Right atrium auricular region (tissue), 2 donors: ENCODE measurements around the gene PURA. TPM values are rescaled to one million over a fixed set of nuclear protein-coding genes. Genes with fewer than 3 reads are reported as not detected.

Source experiments
- DNase-seq: peaks from one replicate; pipeline ENCODE4 v3.0.0-alpha.2; 2019; ENCODE audit warnings: low spot score
- H3K27ac ChIP-seq, 2 donors: fragments of 200-600 bp; sonication (generic); 1 replicate in 1 of 2; 2 replicates in 1 of 2; pipeline ENCODE4 v1.5.1; 2016 to 2019
- H3K27me3 ChIP-seq, 2 donors: fragments of 200-600 bp; sonication (generic); one replicate each; pipeline versions ENCODE4 v1.5.1 to v1.6.0; 2017 to 2019
- H3K36me3 ChIP-seq: fragments of 200-600 bp; sonication (generic); one replicate; pipeline ENCODE4 v1.5.1; 2016
- H3K4me1 ChIP-seq, 2 donors: fragments of 200-600 bp; sonication (generic); one replicate each; pipeline versions ENCODE4 v1.5.1 to v1.6.0; 2017 to 2019
- H3K4me3 ChIP-seq, 2 donors: fragments of 200-600 bp; sonication (generic); 1 replicate in 1 of 2; 2 replicates in 1 of 2; pipeline ENCODE4 v1.5.1; 2017 to 2019; ENCODE audit warnings: mild to moderate bottlenecking in 1 of 2, moderate library complexity in 1 of 2
- H3K9me3 ChIP-seq, 2 donors: fragments of 200-600 bp; sonication (generic); one replicate each; pipeline ENCODE4 v1.5.1; 2019
- CTCF ChIP-seq, 2 donors: fragments of 200-600 bp; sonication (generic); IDR thresholded peaks; one replicate each; pipeline ENCODE4 v1.5.1; 2019; ENCODE audit warnings: antibody characterized with exemption in 2 of 2
- total RNA-seq, 2 donors: library from RNA; depleted of rRNA; stranded (reverse); fragments of >200 nt; gene quantifications; one replicate each; pipeline ENCODE4 v1.1.0, GENCODE V29; 2016

Gene PURA
- total RNA-seq, 2 donors from 2014 or later = 23.9 to 25.1 TPM

DNA sequence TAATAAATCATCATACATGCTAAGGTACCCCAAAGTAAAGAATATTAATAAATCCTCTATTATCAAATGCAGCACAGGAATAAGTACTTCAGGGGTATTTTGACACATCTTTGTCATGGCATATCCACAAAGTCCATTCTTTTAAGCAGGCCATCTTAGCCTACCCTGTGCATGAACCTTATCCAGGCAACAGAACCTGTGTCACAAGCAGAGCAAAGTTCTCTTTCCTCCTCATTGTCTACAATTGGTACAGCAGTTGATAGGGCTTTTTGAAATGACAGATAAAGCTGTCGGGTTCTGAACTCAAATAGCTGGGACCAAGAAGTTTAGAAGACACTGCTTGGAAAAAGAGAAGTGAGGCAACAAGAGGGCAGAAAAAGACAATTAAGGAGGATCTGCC, 30.8 kb upstream of the PURA start:
- Histone ChIP-seq H3K27ac (no peak overlapping the region), H3K36me3 (no peaks in the 10 kb centered on the region), H3K4me3 (no peak overlapping the region), H3K27me3 (no peaks in the 10 kb centered on the region), H3K4me1 (no peaks in the 10 kb centered on the region), H3K9me3 (no peaks in the 10 kb centered on the region)
- no peak for DNase-seq
- TF ChIP-seq CTCF (IDR thresholded peaks at IDR 0.05) = no peak

DNA sequence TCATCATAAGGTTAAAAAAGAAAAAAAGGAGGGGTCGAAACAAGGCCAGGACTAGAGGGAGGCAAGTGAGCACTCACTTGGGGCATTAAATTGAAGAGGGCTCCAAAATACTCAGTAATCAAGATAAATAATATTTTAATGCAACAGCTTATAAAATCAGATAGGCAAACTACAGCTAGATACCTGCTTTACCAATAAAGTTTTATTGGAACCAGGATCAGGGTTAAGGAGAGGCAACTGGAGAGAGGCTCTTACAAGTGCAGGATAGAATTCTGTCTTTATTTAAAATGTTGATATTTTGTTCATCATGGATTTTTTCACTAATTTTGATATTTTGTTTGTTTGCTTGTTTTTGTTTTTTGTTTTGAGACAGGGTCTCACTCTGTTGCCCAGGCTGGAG, 30.3 kb upstream of the PURA start:
- no peak for DNase-seq
- TF ChIP-seq CTCF (IDR thresholded peaks at IDR 0.05) = no peak

GRCh38 chr5:140084541-140084940, 29.4 kb upstream of the PURA start:
- Histone ChIP-seq H3K36me3 (no peaks in the 10 kb centered on the region), H3K27ac (peak overlapping the region in 1 of 2 donors; percentile 55), H3K4me1 (no peaks in the 10 kb centered on the region), H3K4me3 (no peak overlapping the region), H3K9me3 (peaks cover 0 to under 1% of the 10 kb centered on the region in 2 donors), H3K27me3 (no peaks in the 10 kb centered on the region)
- TF ChIP-seq CTCF (IDR thresholded peaks at IDR 0.05) = no peak
- no peak for DNase-seq

More for the DNA sequence above, 30.3 kb upstream of the PURA start:
- H3K27ac ChIP-seq = no peak overlapping the region
- no peaks in the 10 kb centered on the region for H3K9me3 ChIP-seq
- H3K36me3 ChIP-seq = no peaks in the 10 kb centered on the region
- H3K4me1 ChIP-seq = no peaks in the 10 kb centered on the region
- no peaks in the 10 kb centered on the region for H3K27me3 ChIP-seq
- H3K4me3 ChIP-seq = no peak overlapping the region

- no peak overlapping the region for H3K4me3 ChIP-seq
- no peaks in the 10 kb centered on the region for H3K27me3 ChIP-seq
- no peak for DNase-seq
- no peak overlapping the region for H3K27ac ChIP-seq
- peaks cover 0 to 21% of the 10 kb centered on the region in 2 donors for H3K9me3 ChIP-seq
- no peaks in the 10 kb centered on the region for H3K4me1 ChIP-seq
- TF ChIP-seq CTCF (IDR thresholded peaks at IDR 0.05) = no peak
- H3K36me3 ChIP-seq = no peaks in the 10 kb centered on the region
Measured at GRCh38 chr5:140090251-140090650, 23.7 kb upstream of the PURA start.

DNA sequence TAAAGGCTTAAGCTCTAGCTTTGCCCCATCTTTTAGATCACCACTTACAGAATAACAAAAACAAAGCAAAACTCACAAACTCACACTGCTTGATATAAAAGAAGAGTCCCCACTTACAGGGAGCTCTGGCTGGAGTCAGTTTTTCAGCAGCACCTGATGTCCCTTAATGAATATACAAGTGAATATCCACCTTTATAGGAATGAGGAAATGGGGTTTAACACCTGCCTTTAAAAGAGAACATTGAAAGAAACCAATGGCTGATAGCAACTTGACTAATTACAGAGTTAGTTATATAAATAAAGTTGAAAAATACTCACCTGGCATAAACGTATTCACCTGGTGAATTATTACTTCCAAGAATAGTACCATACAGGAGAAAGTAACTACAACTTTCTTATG, 20.7 kb upstream of the PURA start:
- no peak for TF ChIP-seq CTCF (IDR thresholded peaks at IDR 0.05)

GRCh38 chr5:140093866-140094265, 20.0 kb upstream of the PURA start:
- TF ChIP-seq CTCF (IDR thresholded peaks at IDR 0.05) = no peak
- H3K27me3 ChIP-seq = no peaks in the 10 kb centered on the region
- no peaks in the 10 kb centered on the region for H3K4me1 ChIP-seq
- no peak for DNase-seq
- H3K9me3 ChIP-seq = peaks cover 0 to 21% of the 10 kb centered on the region in 2 donors
- no peaks in the 10 kb centered on the region for H3K36me3 ChIP-seq
- H3K4me3 ChIP-seq = no peak overlapping the region
- H3K27ac ChIP-seq = no peak overlapping the region

More for the DNA sequence above, 20.7 kb upstream of the PURA start:
- no peaks in the 10 kb centered on the region for H3K27me3 ChIP-seq
- H3K27ac ChIP-seq = no peak overlapping the region
- no peak for DNase-seq
- no peaks in the 10 kb centered on the region for H3K4me1 ChIP-seq
- no peak overlapping the region for H3K4me3 ChIP-seq
- H3K36me3 ChIP-seq = no peaks in the 10 kb centered on the region
- H3K9me3 ChIP-seq = peaks cover 0 to 21% of the 10 kb centered on the region in 2 donors
